Measurements from ENCODE around the gene ALDH18A1. TPM values are rescaled to one million over a fixed set of nuclear protein-coding genes. Genes with fewer than 3 reads are reported as not detected.
A peak's percentile ranks its signal among the peaks of the same experiment; 100 is the strongest.

Gene ALDH18A1
- total RNA-seq, 1 experiment from 2014 or later = 105 TPM

- TF ChIP-seq ZNF138 (CRISPR knock-in tag; conservative IDR thresholded peaks at IDR 0.05) (no peak), RORB (CRISPR knock-in tag; IDR thresholded peaks at IDR 0.05) (no peak), ZNF423 (CRISPR knock-in tag; IDR thresholded peaks at IDR 0.05) (no peak), FOXP1 (CRISPR knock-in tag; IDR thresholded peaks at IDR 0.05; ENCODE audit: borderline replicate concordance) (no peak; the same call in 1 of the 2 replicates), OVOL2 (CRISPR knock-in tag; IDR thresholded peaks at IDR 0.05; ENCODE audit: borderline replicate concordance) (no peak), MLX (CRISPR knock-in tag; IDR thresholded peaks at IDR 0.05) (no peak), ELF4 (CRISPR knock-in tag; IDR thresholded peaks at IDR 0.05; ENCODE audit: low read depth) (no peak), SMAD3 (CRISPR knock-in tag; IDR thresholded peaks at IDR 0.05; ENCODE audit: borderline replicate concordance) (no peak), ZNF121 (CRISPR knock-in tag; IDR thresholded peaks at IDR 0.05) (no peak), RELA (CRISPR knock-in tag; IDR thresholded peaks at IDR 0.05; ENCODE audit: borderline replicate concordance) (no peak), SP1 (CRISPR knock-in tag; conservative IDR thresholded peaks at IDR 0.05) (peak; percentile 81), AFF4 (CRISPR knock-in tag; IDR thresholded peaks at IDR 0.05; ENCODE audit: borderline replicate concordance) (peak; percentile 28; the same call in 1 of the 2 replicates), NR3C1 (CRISPR knock-in tag; conservative IDR thresholded peaks at IDR 0.05; ENCODE audit: low read depth) (no peak), PREB (CRISPR knock-in tag; IDR thresholded peaks at IDR 0.05; ENCODE audit: borderline replicate concordance) (no peak), USF1 (CRISPR knock-in tag; IDR thresholded peaks at IDR 0.05) (no peak), PRDM15 (CRISPR knock-in tag; IDR thresholded peaks at IDR 0.05) (no peak), ATF2 (CRISPR knock-in tag; IDR thresholded peaks at IDR 0.05; ENCODE audit: borderline replicate concordance, low read depth) (no peak), NFYB (CRISPR knock-in tag; conservative IDR thresholded peaks at IDR 0.05; ENCODE audit: low read depth) (peak; percentile 77), HMGXB4 (CRISPR knock-in tag; IDR thresholded peaks at IDR 0.05) (peak; percentile 60; the same call in 1 of the 2 replicates), ZNF263 (CRISPR knock-in tag; IDR thresholded peaks at IDR 0.05; ENCODE audit: low read depth) (no peak), ZSCAN18 (CRISPR knock-in tag; IDR thresholded peaks at IDR 0.05) (no peak)
Measured at GRCh38 chr10:95693668-95694534, 37.4 kb upstream of the ALDH18A1 start, which contains the start of gene TCTN3 (continued).

Measured in WTC11 (cell line).